Neural cell (in vitro differentiated cells): ENCODE data around the gene NPAS2. TPM values are rescaled to one million over a fixed set of nuclear protein-coding genes. Genes with fewer than 3 reads are reported as not detected.

Experiments
- H2AFZ ChIP-seq: fragments of 200-600, 300-800 bp; sonication (generic), shearing (Covaris generic); 2 replicates; pipeline ENCODE4 v1.6.0; 2014; ENCODE audit warnings: low read depth, mild to moderate bottlenecking, antibody characterized with exemption, low read length, moderate library complexity
- H3F3A ChIP-seq: fragments of 200-600 bp; shearing (Covaris generic); 2 replicates; pipeline ENCODE4 v1.6.1; 2016; ENCODE audit warnings: mild to moderate bottlenecking, moderate library complexity, mixed read lengths, antibody characterized with exemption, low read length; ENCODE audit not compliant: insufficient read depth, poor library complexity, severe bottlenecking
- H3K27ac ChIP-seq: fragments of 200-600, 300-800 bp; sonication (generic), shearing (Covaris generic); 2 replicates; pipeline ENCODE4 v1.5.1; 2014; ENCODE audit warnings: mild to moderate bottlenecking, low read length, moderate library complexity
- H3K27me3 ChIP-seq: fragments of 300-800, 200-600 bp; sonication (generic), shearing (Covaris generic); 2 replicates; pipeline ENCODE4 v1.6.0; 2014; ENCODE audit warnings: mild to moderate bottlenecking, low read depth, low read length, moderate library complexity; ENCODE audit not compliant: insufficient read depth
- H3K36me3 ChIP-seq: fragments of 300-800, 200-600 bp; sonication (generic), shearing (Covaris generic); 2 replicates; pipeline ENCODE4 v1.5.1; 2014; ENCODE audit warnings: mild to moderate bottlenecking, antibody characterized with exemption, low read length, moderate library complexity; ENCODE audit not compliant: insufficient read depth
- H3K4me2 ChIP-seq: fragments of 300-800, 200-600 bp; sonication (generic), shearing (Covaris generic); 2 replicates; pipeline ENCODE4 v1.6.0; 2014; ENCODE audit warnings: mild to moderate bottlenecking, low read length
- H3K4me3 ChIP-seq: fragments of 300-800, 200-600 bp; sonication (generic), shearing (Covaris generic); 2 replicates; pipeline ENCODE4 v1.5.1; 2014; ENCODE audit warnings: mild to moderate bottlenecking, low read length, moderate library complexity
- H3K79me2 ChIP-seq: fragments of 200-600 bp; shearing (Covaris generic); replicated peaks from 2 replicates; pipeline ENCODE4 v1.6.0; 2014; ENCODE audit warnings: mild to moderate bottlenecking, low read length, moderate library complexity; ENCODE audit not compliant: insufficient read depth
- H3K9ac ChIP-seq: fragments of 300-800, 200-600 bp; sonication (generic), shearing (Covaris generic); 2 replicates; pipeline ENCODE4 v1.6.1; 2016; ENCODE audit warnings: mild to moderate bottlenecking, low read length, mixed read lengths
- H3K9me2 ChIP-seq: fragments of 200-600 bp; shearing (Covaris generic); 2 replicates; pipeline ENCODE4 v1.6.1; 2016; ENCODE audit warnings: mild to moderate bottlenecking, low read length, mixed read lengths; ENCODE audit not compliant: insufficient read depth
- H3K9me3 ChIP-seq: fragments of 200-600, 300-800 bp; sonication (generic), shearing (Covaris generic); 2 replicates; pipeline ENCODE4 v1.6.1; 2016; ENCODE audit warnings: mild to moderate bottlenecking, mixed run types, low read length, moderate library complexity, mixed read lengths
- H4K20me1 ChIP-seq: fragments of 200-600 bp; shearing (Covaris generic); 2 replicates; pipeline ENCODE4 v1.6.1; 2016; ENCODE audit warnings: mild to moderate bottlenecking, mixed run types; ENCODE audit not compliant: insufficient read depth
- CTCF ChIP-seq: fragments of 450-650 bp; IDR thresholded peaks from 2 replicates; pipeline ENCODE4 v1.5.1; 2014; ENCODE audit warnings: antibody characterized with exemption, mild to moderate bottlenecking, moderate library complexity; ENCODE audit not compliant: poor library complexity, severe bottlenecking
- EP300 ChIP-seq: fragments of 450-650 bp; conservative IDR thresholded peaks from 2 replicates; pipeline ENCODE4 v1.6.1; 2014; ENCODE audit warnings: antibody characterized with exemption, mild to moderate bottlenecking, moderate library complexity; ENCODE audit not compliant: poor library complexity, severe bottlenecking
- EZH2 ChIP-seq: fragments of 200-600, 300-800 bp; shearing (Covaris generic), sonication (generic); IDR thresholded peaks from 2 replicates; pipeline ENCODE4 v1.6.1; 2014; ENCODE audit warnings: antibody characterized with exemption, low read length, borderline replicate concordance, mild to moderate bottlenecking; ENCODE audit not compliant: insufficient read depth, poor library complexity, severe bottlenecking
- MXI1 ChIP-seq: fragments of 450-650 bp; conservative IDR thresholded peaks from 2 replicates; pipeline ENCODE4 v1.6.1; 2014; ENCODE audit warnings: antibody characterized with exemption, mild to moderate bottlenecking; ENCODE audit not compliant: poor library complexity, severe bottlenecking
- POLR2AphosphoS5 ChIP-seq: IDR thresholded peaks from 2 replicates; pipeline ENCODE4 v1.6.1; 2012
- RAD21 ChIP-seq: fragments of 450-650 bp; conservative IDR thresholded peaks from 2 replicates; pipeline ENCODE4 v1.6.1; 2014; ENCODE audit warnings: antibody characterized with exemption, mild to moderate bottlenecking, moderate library complexity
- REST ChIP-seq: IDR thresholded peaks from 2 replicates; pipeline ENCODE4 v1.6.1; 2012; ENCODE audit warnings: borderline replicate concordance
- SMC3 ChIP-seq: fragments of 450-650 bp; conservative IDR thresholded peaks from 2 replicates; pipeline ENCODE4 v1.6.1; 2014; ENCODE audit warnings: antibody characterized with exemption, mild to moderate bottlenecking, moderate library complexity; ENCODE audit not compliant: poor library complexity
- TAF1 ChIP-seq: IDR thresholded peaks from 2 replicates; pipeline ENCODE4 v1.6.1; 2012; ENCODE audit warnings: low read depth
- polyA plus RNA-seq: library from polyadenylated mRNA; depleted of rRNA; stranded (reverse); fragments of >200 nt; gene quantifications from 2 replicates; pipeline ENCODE4 v1.2.3, GENCODE V29; 2014

NPAS2 gene
- polyA plus RNA-seq, 1 donor from 2014 or later = 2.1 TPM

DNA sequence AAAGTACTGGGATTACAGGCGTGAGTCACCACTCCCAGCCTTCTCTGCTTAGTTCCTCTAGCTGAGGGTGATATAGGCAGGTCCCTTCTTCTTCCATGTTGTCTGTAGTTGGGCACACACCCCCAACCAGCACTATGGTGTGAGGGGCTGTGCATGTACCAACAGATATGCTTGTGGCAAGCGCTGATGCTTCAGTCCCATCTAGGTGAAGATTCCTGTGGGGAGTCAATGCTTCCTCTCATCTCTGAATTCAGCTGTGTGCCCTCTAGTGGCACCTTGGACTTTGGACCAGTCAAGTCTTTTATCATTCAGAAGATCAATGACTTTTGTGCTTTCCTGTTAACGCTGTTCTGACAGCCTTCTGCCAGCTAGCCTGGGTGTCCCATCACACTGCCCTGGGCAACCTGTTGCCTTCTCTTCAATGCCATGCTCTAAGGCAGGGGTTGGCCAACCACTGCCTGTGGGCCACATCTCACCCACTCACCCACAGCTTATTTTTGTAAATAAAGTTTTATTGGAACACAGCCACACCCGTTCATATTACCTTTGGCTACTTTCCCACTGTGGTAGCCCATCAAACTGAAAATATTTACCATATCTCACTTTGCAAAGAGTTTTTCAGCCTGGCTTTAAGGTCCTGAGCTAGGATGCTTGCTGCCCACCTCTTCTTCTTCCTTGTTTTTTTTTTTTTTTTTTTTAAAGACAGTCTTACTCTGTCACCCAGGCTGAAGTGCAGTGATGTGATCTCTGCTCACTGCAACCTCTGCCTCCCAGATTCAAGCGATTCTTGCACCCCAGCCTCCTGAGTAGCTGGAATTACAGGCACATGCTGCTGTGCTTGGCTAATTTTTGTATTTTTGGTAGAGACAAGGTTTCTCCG, 51.0 kb downstream of the NPAS2 start:
- H3K79me2 ChIP-seq = no peaks in the 10 kb centered on the region
- H3K9me2 ChIP-seq = no peaks in the 10 kb centered on the region
- TF ChIP-seq EP300 = no peak
- TF ChIP-seq MXI1 = no peak
- TF ChIP-seq EZH2 = no peak
- TF ChIP-seq SMC3 = no peak
- TF ChIP-seq CTCF = no peak
- TF ChIP-seq POLR2AphosphoS5 = no peak
- no peak for TF ChIP-seq TAF1
- TF ChIP-seq RAD21 = no peak
- TF ChIP-seq REST = no peak
- no peak overlapping the region for H3K4me3 ChIP-seq
- H3K27ac ChIP-seq = no peak overlapping the region
- H3K9ac ChIP-seq = no peak overlapping the region
- H3K36me3 ChIP-seq = no peaks in the 10 kb centered on the region
- H3K4me2 ChIP-seq = no peak overlapping the region
- no peak overlapping the region for H2AFZ ChIP-seq
- peaks cover 5% of the 10 kb centered on the region for H3K9me3 ChIP-seq
- no peaks in the 10 kb centered on the region for H4K20me1 ChIP-seq
- H3F3A ChIP-seq = no peaks in the 10 kb centered on the region
- no peaks in the 10 kb centered on the region for H3K27me3 ChIP-seq

DNA sequence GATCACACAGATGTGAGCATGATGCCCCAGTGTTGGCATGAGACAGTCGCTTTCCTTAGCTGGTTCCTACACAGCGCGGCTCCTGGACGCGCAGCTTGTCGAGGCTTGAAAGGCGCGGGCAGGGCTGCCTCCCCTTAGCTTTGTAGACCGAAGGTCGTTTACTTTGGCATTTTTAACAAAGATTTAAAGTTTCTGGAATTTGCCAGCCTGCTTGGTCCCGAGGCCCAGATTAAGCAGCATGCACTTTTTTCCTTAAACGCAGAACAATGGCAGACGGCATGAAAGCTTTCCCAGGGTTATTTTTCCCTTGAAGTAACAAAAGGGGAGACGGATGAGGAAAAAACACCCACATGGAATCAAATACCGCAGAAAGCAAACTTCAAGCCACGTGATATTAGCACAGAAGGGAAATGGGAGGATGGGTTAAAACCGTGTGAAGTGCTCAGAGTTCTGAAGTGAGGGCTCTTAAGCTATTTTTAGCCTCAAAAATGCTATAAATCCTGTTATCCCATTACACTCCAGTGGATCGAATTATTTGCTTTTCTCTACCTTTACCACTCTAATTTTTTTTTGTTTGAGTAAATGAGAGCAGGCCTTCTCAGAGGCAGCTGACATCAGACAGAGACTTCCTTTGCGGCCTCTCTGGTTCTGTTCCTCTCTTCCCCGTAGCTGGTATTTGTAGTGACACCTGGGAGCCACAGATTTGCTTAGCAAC, 55.7 kb downstream of the NPAS2 start:
- Histone ChIP-seq H3K9ac (no peak overlapping the region), H3K27ac (no peak overlapping the region), H3K4me3 (no peak overlapping the region), H3K9me3 (no peaks in the 10 kb centered on the region), H3K27me3 (no peaks in the 10 kb centered on the region), H2AFZ (no peak overlapping the region), H3K36me3 (no peaks in the 10 kb centered on the region), H3K9me2 (no peaks in the 10 kb centered on the region), H3K4me2 (no peak overlapping the region), H3K79me2 (no peaks in the 10 kb centered on the region), H4K20me1 (no peaks in the 10 kb centered on the region), H3F3A (no peaks in the 10 kb centered on the region)
- TF ChIP-seq EP300 (no peak), MXI1 (no peak), EZH2 (no peak), CTCF (no peak), POLR2AphosphoS5 (no peak), TAF1 (no peak), REST (no peak), SMC3 (no peak), RAD21 (no peak)
